ENCODE measurements around the gene AMIGO2.

The AMIGO2 gene

GRCh38 chr12:47079468-47079980 lies at the start of gene AMIGO2, which contains the start of gene PCED1B:
AMIGO2 (minus strand) TSS chr12:47079959; CDS start chr12:47079002, 957 bp downstream.
PCED1B (plus strand) TSS chr12:47079621; CDS start chr12:47235064, 155,443 bp downstream.
- POLR2A ChIA-PET (ENCODE audit: low non-redundant PET) = interaction anchor here (0.8 kb wide), 1 partner anchor 128 kb away, joined by 3 read pairs; no protein-coding TSS in a partner anchor
- CTCF ChIA-PET = interaction anchor here (0.6 to 1.5 kb wide), 8 partner anchors 8 to 868 kb away, joined by 3 to 6 read pairs (median 4); no protein-coding TSS in a partner anchor
- peak; percentile 57 for TF ChIP-seq CTCF (conservative IDR thresholded peaks at IDR 0.05; ENCODE audit: low read depth)
- peak; percentile 39 for DNase-seq (ENCODE audit: low spot score)
- peak within 1 kb of the TSS; percentile 99 for H3K27ac ChIP-seq

- no peak overlapping the region for H3K27ac ChIP-seq
- POLR2A ChIA-PET (ENCODE audit: low non-redundant PET) = no interaction called here
- CTCF ChIA-PET = no interaction called here
- TF ChIP-seq CTCF (conservative IDR thresholded peaks at IDR 0.05; ENCODE audit: low read depth) = no peak
- no peak for DNase-seq (ENCODE audit: low spot score)
These were observed 46.5 kb upstream of the AMIGO2 start for GRCh38 chr12:47126246-47126645.

- TF ChIP-seq CTCF (conservative IDR thresholded peaks at IDR 0.05; ENCODE audit: low read depth) = no peak
- DNase-seq (ENCODE audit: low spot score) = no peak
- H3K27ac ChIP-seq = no peak overlapping the region
- ChIA-PET POLR2A (ENCODE audit: low non-redundant PET) (no interaction called here), CTCF (no interaction called here)
These were observed 44.7 kb upstream of the AMIGO2 start for GRCh38 chr12:47124451-47124850.

GRCh38 chr12:47123730-47124129 lies 44.0 kb upstream of the AMIGO2 start:
- DNase-seq (ENCODE audit: low spot score) = no peak
- POLR2A ChIA-PET (ENCODE audit: low non-redundant PET) = no interaction called here
- CTCF ChIA-PET = no interaction called here
- no peak for TF ChIP-seq CTCF (conservative IDR thresholded peaks at IDR 0.05; ENCODE audit: low read depth)
- H3K27ac ChIP-seq = no peak overlapping the region

- no peak for DNase-seq (ENCODE audit: low spot score)
- POLR2A ChIA-PET (ENCODE audit: low non-redundant PET) = no interaction called here
- CTCF ChIA-PET = interaction anchor here (0.6 kb wide), 1 partner anchor 139 kb away, joined by 3 read pairs; no protein-coding TSS in a partner anchor
- no peak for TF ChIP-seq CTCF (conservative IDR thresholded peaks at IDR 0.05; ENCODE audit: low read depth)
- H3K27ac ChIP-seq = no peak overlapping the region
These were observed 42.8 kb upstream of the AMIGO2 start for GRCh38 chr12:47122602-47123001.

GRCh38 chr12:47121146-47121545 lies 41.4 kb upstream of the AMIGO2 start:
- ChIA-PET CTCF (interaction anchor here (0.6 kb wide), 1 partner anchor 96 kb away, joined by 3 read pairs; no protein-coding TSS in a partner anchor), POLR2A (ENCODE audit: low non-redundant PET) (no interaction called here)
- DNase-seq (ENCODE audit: low spot score) = peak; percentile 15
- TF ChIP-seq CTCF (conservative IDR thresholded peaks at IDR 0.05; ENCODE audit: low read depth) = no peak
- no peak overlapping the region for H3K27ac ChIP-seq

Measured in RWPE1 (cell line).